Neutrophil (primary cell): ENCODE data around the gene GPC6.

Experiments used
- H3K27ac ChIP-seq: fragments of 200-600 bp; sonication (generic); 2 replicates; pipeline ENCODE4 v1.5.1; 2016; ENCODE audit warnings: mild to moderate bottlenecking, moderate library complexity
- H3K27me3 ChIP-seq: fragments of 200-600 bp; sonication (generic); 2 replicates; pipeline ENCODE4 v1.6.0; 2016; ENCODE audit warnings: mild to moderate bottlenecking
- H3K36me3 ChIP-seq: fragments of 200-600 bp; sonication (generic); 2 replicates; pipeline ENCODE4 v1.5.1; 2017
- H3K4me1 ChIP-seq, 2 experiments: fragments of 200-600 bp in 1 of 2; sonication (generic) in 1 of 2; 1 replicate in 1 of 2; 2 replicates in 1 of 2; pipeline versions ENCODE4 v1.5.1 to v1.6.1; 2013 to 2016; ENCODE audit warnings: low read depth in 1 of 2, low read length in 1 of 2, mild to moderate bottlenecking in 1 of 2, moderate library complexity in 1 of 2; ENCODE audit not compliant: control insufficient read depth in 1 of 2, insufficient read depth in 1 of 2
- H3K4me3 ChIP-seq, 2 experiments: fragments of 200-600 bp in 1 of 2; sonication (generic) in 1 of 2; 1 replicate in 1 of 2; 2 replicates in 1 of 2; pipeline ENCODE4 v1.5.1; 2013 to 2016; ENCODE audit warnings: low read depth in 1 of 2, low read length in 1 of 2, mild to moderate bottlenecking in 1 of 2, moderate library complexity in 1 of 2
- H3K9me3 ChIP-seq: fragments of 200-600 bp; sonication (generic); 2 replicates; pipeline ENCODE4 v1.5.1; 2016
- CTCF ChIP-seq: fragments of 200-600 bp; sonication (generic); IDR thresholded peaks from 2 replicates; pipeline ENCODE4 v1.5.1; 2016; ENCODE audit warnings: antibody characterized with exemption

GPC6 gene

GRCh38 chr13:93878675-93879074 lies 652.1 kb downstream of the GPC6 start:
- no peak for TF ChIP-seq CTCF
- Histone ChIP-seq H3K36me3 (no peaks in the 10 kb centered on the region), H3K27me3 (no peaks in the 10 kb centered on the region), H3K4me1 (no peaks in the 10 kb centered on the region), H3K4me3 (no peak overlapping the region), H3K27ac (no peak overlapping the region), H3K9me3 (no peaks in the 10 kb centered on the region)

- Histone ChIP-seq H3K4me3 (no peak overlapping the region), H3K36me3 (no peaks in the 10 kb centered on the region), H3K4me1 (no peaks in the 10 kb centered on the region), H3K27ac (no peak overlapping the region), H3K9me3 (no peaks in the 10 kb centered on the region), H3K27me3 (no peaks in the 10 kb centered on the region)
- no peak for TF ChIP-seq CTCF
Measured at GRCh38 chr13:93881411-93881810, 654.8 kb downstream of the GPC6 start.

DNA sequence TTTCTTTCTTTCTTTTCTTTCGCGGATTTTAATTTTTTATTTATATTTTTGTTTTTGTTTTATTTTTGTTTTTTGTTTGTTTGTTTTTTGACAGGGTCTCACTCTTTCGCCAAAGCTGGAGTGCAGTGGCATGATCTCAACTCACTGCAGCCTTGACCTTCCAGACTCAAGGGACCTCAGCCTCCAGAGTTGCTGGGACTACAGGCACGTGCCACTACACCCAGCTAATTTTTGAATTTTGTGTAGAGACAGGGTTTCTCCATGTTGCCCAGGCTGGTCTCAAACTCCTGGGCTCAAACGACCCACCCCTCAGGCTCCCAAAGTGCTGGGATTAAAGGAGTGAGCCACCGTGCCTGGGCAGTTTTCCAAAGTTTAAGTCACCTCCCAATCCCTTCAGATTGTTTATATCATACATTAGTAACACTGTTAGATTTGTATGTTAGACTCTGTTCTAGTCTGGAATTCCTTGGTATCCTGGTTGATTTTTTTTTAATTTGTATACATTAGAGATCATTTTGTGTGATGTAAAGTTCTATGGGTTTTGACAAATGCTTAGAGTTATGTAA lies 655.6 kb downstream of the GPC6 start:
- H3K9me3 ChIP-seq, result no peaks in the 10 kb centered on the region
- no peak overlapping the region for H3K27ac ChIP-seq
- no peaks in the 10 kb centered on the region for H3K27me3 ChIP-seq
- no peak overlapping the region for H3K4me3 ChIP-seq
- no peaks in the 10 kb centered on the region for H3K4me1 ChIP-seq
- no peaks in the 10 kb centered on the region for H3K36me3 ChIP-seq
- TF ChIP-seq CTCF, result no peak

GRCh38 chr13:93889430-93889951 lies 662.9 kb downstream of the GPC6 start:
- Histone ChIP-seq H3K4me1 (no peaks in the 10 kb centered on the region), H3K27ac (no peak overlapping the region), H3K36me3 (no peaks in the 10 kb centered on the region), H3K4me3 (no peak overlapping the region), H3K27me3 (no peaks in the 10 kb centered on the region), H3K9me3 (no peaks in the 10 kb centered on the region)
- no peak for TF ChIP-seq CTCF

- Histone ChIP-seq H3K27me3 (no peaks in the 10 kb centered on the region), H3K36me3 (no peaks in the 10 kb centered on the region), H3K9me3 (no peaks in the 10 kb centered on the region), H3K4me3 (no peak overlapping the region), H3K4me1 (no peaks in the 10 kb centered on the region), H3K27ac (no peak overlapping the region)
- no peak for TF ChIP-seq CTCF
Measured at GRCh38 chr13:93899981-93900380, 673.4 kb downstream of the GPC6 start.
